ENCODE data around the gene MMP11. TPM values are rescaled to one million over a fixed set of nuclear protein-coding genes. Genes with fewer than 3 reads are reported as not detected.
"Not testable (repeated sequence)": the region's sequence is repeated elsewhere in the genome, so short reads cannot be mapped to it uniquely, and the experiment has no call there.

The MMP11 gene, protein sequence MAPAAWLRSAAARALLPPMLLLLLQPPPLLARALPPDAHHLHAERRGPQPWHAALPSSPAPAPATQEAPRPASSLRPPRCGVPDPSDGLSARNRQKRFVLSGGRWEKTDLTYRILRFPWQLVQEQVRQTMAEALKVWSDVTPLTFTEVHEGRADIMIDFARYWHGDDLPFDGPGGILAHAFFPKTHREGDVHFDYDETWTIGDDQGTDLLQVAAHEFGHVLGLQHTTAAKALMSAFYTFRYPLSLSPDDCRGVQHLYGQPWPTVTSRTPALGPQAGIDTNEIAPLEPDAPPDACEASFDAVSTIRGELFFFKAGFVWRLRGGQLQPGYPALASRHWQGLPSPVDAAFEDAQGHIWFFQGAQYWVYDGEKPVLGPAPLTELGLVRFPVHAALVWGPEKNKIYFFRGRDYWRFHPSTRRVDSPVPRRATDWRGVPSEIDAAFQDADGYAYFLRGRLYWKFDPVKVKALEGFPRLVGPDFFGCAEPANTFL
- 10 to 100 TPM in 1 of 5 donors, 1 to 10 TPM in 2, not detected in 2; 2.3 to 54.2 (median 5.3) TPM for total RNA-seq
- 1 to 10 TPM in 2 of 3 donors, under 1 TPM in 1; 0.50 to 2.0 (median 2.0) TPM for polyA plus RNA-seq
- long read RNA-seq, donor 1, partial matches to known transcripts: 54 of 54 reads
- long read RNA-seq, donor 1, other reads (novel, unspliced or antisense): 0 of 54 reads
- long read RNA-seq, donor 2, partial matches to known transcripts: 0 of 2 reads
- long read RNA-seq, donor 2, other reads (novel, unspliced or antisense): 0 of 2 reads
- long read RNA-seq, donor 3, partial matches to known transcripts: 0 of 2 reads
- long read RNA-seq, donor 3, other reads (novel, unspliced or antisense): 0 of 2 reads
- long read RNA-seq, donor 4, partial matches to known transcripts: 0 of 1 reads
- long read RNA-seq, donor 4, other reads (novel, unspliced or antisense): 0 of 1 reads
- long read RNA-seq, donor 5, partial matches to known transcripts: 0 of 2 reads
- long read RNA-seq, donor 5, other reads (novel, unspliced or antisense): 0 of 2 reads
- long read RNA-seq, donor 6, partial matches to known transcripts: 407 of 431 reads
- long read RNA-seq, donor 6, other reads (novel, unspliced or antisense): 22 of 431 reads
- long read RNA-seq, donor 7, partial matches to known transcripts: 0 of 2 reads
- long read RNA-seq, donor 7, other reads (novel, unspliced or antisense): 0 of 2 reads
- long read RNA-seq, donor 8: 0 reads
- long read RNA-seq, donor 9, partial matches to known transcripts: 76 of 93 reads
- long read RNA-seq, donor 9, other reads (novel, unspliced or antisense): 14 of 93 reads
- long read RNA-seq, donor 10, partial matches to known transcripts: 22 of 60 reads
- long read RNA-seq, donor 10, other reads (novel, unspliced or antisense): 36 of 60 reads

DNA sequence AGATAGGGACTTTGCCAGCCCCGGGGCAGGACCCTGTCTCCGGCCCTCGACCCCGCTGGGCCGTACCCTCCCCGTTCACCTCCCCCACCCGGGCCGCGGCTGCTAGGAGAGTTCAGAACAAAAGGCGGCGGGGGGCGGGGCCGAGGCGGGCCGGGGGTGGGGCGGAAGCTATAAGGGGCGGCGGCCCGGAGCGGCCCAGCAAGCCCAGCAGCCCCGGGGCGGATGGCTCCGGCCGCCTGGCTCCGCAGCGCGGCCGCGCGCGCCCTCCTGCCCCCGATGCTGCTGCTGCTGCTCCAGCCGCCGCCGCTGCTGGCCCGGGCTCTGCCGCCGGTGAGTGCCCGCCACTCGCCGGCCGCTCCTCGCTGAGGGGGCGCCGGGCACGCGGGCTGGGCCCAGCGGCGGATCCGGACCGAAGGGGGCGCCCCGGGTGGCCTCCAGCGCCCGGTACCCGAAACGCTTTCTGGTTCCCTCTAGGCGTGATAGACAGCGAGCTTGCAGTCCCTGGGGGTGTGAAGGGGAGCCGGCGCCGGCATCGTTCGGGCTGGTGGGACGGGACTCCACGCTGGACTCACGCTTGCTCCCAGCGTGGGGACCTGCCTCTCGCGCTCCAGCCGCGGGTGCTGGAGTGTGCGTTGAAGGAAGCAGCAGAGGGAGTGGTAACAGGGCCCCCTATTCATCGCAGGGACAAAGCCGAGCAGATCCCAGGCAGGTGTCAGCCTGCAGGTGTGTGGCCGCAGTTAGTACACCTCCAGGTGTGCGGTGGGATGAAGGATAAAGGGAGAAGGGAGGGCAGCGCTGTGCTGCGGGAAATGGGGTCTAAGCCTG, at the start of gene MMP11:
MMP11 (plus strand) TSS at position 201 of the 825 bp plus-strand sequence; CDS start at position 223, 22 bp downstream.
- H3K27ac ChIP-seq: peak within 1 kb of the TSS in 4 of 5 donors; percentile 32 to 70 (median 50)
- intact Hi-C loops (cut with DNase I; ENCODE audit: low total_unique reads): no loop called here

DNA sequence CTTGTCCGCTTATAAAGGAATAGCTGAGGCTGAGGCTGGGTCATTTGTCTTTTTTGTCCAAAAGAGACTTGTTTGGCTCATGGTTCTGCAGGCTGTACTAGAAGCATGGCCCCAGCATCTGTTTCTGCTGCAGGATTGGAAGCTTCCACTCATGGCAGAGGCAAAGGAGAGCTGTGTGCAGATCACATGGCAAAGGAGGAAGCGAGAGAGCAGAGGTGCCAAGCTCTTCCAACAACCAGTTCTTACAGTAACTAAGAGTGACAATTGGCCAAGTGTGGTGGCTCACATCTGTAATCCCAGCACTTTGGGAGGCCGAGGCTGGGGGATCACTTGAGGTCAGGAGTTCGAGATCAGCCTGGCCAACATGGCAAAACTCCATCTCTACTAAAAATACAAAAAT, 44.5 kb upstream of the MMP11 start:
- 76 to 92% (median 82%) methylated on average over 4 of the region's 4 CpGs for WGBS, 5 donors

More for the DNA sequence above, at the start of gene MMP11:
- DNase-seq: peak; percentile 67 to 86
- no peaks in the 10 kb centered on the region for H3K36me3 ChIP-seq
- H3K27me3 ChIP-seq: peaks cover 0 to 5% (median 0%) of the 10 kb centered on the region in 3 donors
- H3K9me3 ChIP-seq: no peaks in the 10 kb centered on the region
- peak within 1 kb of the TSS; percentile 49 to 57 (median 55) for H3K4me3 ChIP-seq
- TF ChIP-seq, protein P1, sequence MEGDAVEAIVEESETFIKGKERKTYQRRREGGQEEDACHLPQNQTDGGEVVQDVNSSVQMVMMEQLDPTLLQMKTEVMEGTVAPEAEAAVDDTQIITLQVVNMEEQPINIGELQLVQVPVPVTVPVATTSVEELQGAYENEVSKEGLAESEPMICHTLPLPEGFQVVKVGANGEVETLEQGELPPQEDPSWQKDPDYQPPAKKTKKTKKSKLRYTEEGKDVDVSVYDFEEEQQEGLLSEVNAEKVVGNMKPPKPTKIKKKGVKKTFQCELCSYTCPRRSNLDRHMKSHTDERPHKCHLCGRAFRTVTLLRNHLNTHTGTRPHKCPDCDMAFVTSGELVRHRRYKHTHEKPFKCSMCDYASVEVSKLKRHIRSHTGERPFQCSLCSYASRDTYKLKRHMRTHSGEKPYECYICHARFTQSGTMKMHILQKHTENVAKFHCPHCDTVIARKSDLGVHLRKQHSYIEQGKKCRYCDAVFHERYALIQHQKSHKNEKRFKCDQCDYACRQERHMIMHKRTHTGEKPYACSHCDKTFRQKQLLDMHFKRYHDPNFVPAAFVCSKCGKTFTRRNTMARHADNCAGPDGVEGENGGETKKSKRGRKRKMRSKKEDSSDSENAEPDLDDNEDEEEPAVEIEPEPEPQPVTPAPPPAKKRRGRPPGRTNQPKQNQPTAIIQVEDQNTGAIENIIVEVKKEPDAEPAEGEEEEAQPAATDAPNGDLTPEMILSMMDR (IDR thresholded peaks at IDR 0.05): no peak
- no peak for TF ChIP-seq POLR2AphosphoS5 (IDR thresholded peaks at IDR 0.05)
- TF ChIP-seq EP300 (IDR thresholded peaks at IDR 0.05): no peak
- no peak for TF ChIP-seq POLR2A (IDR thresholded peaks at IDR 0.05)
- 3 to 13% (median 6%) methylated on average over 26 to 79 of the region's 79 CpGs for WGBS, 5 donors
- peaks cover 38 to 69% (median 62%) of the 10 kb centered on the region in 4 donors for H3K4me1 ChIP-seq

DNA sequence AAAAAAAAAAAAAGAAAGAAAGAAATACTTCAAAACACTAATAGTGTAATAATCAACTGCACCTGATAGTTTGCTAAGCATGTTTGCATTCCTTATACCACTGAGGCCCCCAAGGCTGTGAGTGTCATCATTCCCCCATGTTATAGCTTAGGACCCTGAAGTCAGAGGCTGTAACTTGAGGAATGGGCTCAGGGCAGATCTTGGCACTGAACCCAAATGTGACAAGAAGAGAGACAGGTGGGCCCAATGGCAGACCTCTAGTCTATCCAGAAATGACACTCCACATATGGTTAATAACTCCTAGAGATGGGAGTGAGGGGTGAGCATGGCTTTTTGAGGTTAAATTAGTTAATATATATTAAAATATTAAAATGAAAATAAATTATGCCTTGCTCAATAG, 35.0 kb upstream of the MMP11 start:
- Histone ChIP-seq H3K27ac (no peak overlapping the region), H3K4me3 (no peak overlapping the region), H3K27me3 (no peaks in the 10 kb centered on the region), H3K4me1 (peaks cover 0 to 9% (median 0%) of the 10 kb centered on the region in 4 donors), H3K9me3 (no peaks in the 10 kb centered on the region), H3K36me3 (peaks cover 0 to 18% (median 16%) of the 10 kb centered on the region in 4 donors)
- no peak for TF ChIP-seq POLR2AphosphoS5 (IDR thresholded peaks at IDR 0.05)
- TF ChIP-seq EP300 (IDR thresholded peaks at IDR 0.05): no peak
- TF ChIP-seq, protein P1 (IDR thresholded peaks at IDR 0.05): no peak
- no peak for TF ChIP-seq POLR2A (IDR thresholded peaks at IDR 0.05)
- intact Hi-C loops (cut with DNase I; ENCODE audit: low total_unique reads): no loop called here
- DNase-seq: no peak

More for the DNA sequence above, 44.5 kb upstream of the MMP11 start:
- DNase-seq; H3K9me3 ChIP-seq; H3K36me3 ChIP-seq; H3K4me3 ChIP-seq; H3K27ac ChIP-seq; intact Hi-C loops (cut with DNase I; ENCODE audit: low total_unique reads); H3K4me1 ChIP-seq; H3K27me3 ChIP-seq: not testable (repeated sequence)
